Measurements from ENCODE around the gene S1PR2. TPM values are rescaled to one million over a fixed set of nuclear protein-coding genes. Genes with fewer than 3 reads are reported as not detected.

S1PR2 gene
- total and polyA plus RNA-seq, 4 donors: 1.2 to 4.8 (median 3.3) TPM

DNA sequence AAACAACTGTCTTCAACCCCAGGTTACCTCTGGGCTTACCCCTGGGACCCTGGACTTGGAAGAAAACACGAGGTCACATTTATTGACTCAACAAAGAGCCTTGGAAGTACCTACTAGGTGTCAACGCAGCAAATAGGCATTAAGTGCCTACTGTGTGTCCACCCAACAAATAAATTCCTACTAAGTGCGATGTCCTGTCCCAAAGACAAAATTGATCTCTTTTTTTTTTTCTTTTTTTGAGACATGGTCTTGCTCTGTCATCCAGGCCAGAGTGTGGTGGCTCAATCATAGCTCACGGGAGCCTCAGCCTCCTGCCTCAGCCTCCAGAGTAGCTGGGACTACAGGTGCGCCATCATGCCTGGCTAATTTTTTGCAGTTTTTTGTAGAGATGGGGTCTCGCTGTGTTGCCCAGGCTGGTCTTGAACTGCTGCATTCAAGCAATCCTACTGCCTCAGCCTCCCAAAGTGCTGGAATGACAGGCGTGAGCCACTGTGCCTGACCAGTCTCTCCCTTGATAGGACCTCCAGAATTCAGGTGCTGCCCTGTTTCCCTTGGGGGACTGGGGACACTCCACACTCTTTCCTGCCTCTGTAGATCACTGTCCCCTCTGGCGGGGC lies 589 bp upstream of the S1PR2 start:
- TF ChIP-seq RXRA (IDR thresholded peaks at IDR 0.05): peak in 1 of 2 donors; percentile 53
- TF ChIP-seq, protein P1, sequence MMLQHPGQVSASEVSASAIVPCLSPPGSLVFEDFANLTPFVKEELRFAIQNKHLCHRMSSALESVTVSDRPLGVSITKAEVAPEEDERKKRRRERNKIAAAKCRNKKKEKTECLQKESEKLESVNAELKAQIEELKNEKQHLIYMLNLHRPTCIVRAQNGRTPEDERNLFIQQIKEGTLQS (IDR thresholded peaks at IDR 0.05): no peak
- no peak for DNase-seq (ENCODE audit: low spot score)
- Histone ChIP-seq H3K9me3 (ENCODE audit: control insufficient read depth in 4 of 4, low read length in 3 of 4) (no peaks in the 10 kb centered on the region), H3K4me1 (ENCODE audit: control insufficient read depth in 4 of 4, insufficient read depth in 4 of 4, low read length in 3 of 4) (peaks cover 0 to 22% (median 11%) of the 10 kb centered on the region in 4 donors), H3K27ac (ENCODE audit: low read depth in 1 of 2, low read length in 2 of 2) (peak overlapping the region; percentile 76 to 86), H3K27me3 (ENCODE audit: control insufficient read depth in 4 of 4, insufficient read depth in 4 of 4, low read length in 3 of 4) (no peaks in the 10 kb centered on the region), H3K4me3 (ENCODE audit: low read depth in 1 of 3, low read length in 3 of 3) (peak overlapping the region in 1 of 3 donors; percentile 95), H3K9ac (ENCODE audit: low read depth in 1 of 2, low read length in 2 of 2) (no peak overlapping the region), H3K36me3 (ENCODE audit: control insufficient read depth in 4 of 4, insufficient read depth in 3 of 4, low read depth in 1 of 4, low read length in 3 of 4) (no peaks in the 10 kb centered on the region)
- WGBS: 78% methylated on average over 8 of the region's 8 CpGs

DNA sequence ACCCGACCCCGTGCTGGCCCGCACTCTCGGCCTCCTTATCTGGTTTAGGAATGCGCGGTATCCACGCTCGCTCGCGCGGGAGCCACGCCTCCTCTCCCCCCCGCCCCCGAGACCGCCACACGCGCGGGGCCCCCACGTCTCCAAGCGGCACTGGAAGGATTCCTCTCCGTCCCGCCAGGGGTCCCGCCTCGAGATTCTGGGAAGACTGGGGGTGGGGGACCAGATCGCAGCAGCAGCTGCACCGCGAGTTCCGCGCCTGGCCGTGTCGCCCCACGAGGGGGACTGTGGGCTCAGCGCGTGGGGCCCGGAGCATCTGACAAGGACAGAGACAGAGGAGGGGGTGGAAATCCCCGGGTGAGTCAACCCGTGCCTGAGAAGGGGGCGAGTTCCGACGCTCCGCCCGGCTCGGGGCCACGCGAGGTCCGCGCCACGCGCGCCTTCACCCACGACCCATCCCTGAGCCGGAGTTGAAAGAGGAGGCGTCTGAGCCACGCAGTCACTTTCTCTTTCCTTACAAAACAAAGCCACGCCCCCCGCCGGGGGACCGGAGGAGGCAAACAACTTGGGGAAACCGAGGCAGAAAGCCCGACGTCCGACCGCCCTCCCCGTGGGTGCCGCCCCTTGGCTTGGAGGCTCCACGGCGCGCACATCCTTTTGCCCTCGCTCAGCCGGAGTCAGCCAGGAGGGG lies 814 bp downstream of the S1PR2 start:
- H3K9ac ChIP-seq (ENCODE audit: low read depth in 1 of 2, low read length in 2 of 2): peak overlapping the region; percentile 47 to 60
- 4% methylated on average over 70 of the region's 70 CpGs for WGBS
- no peak for DNase-seq (ENCODE audit: low spot score)
- no peaks in the 10 kb centered on the region for H3K9me3 ChIP-seq (ENCODE audit: control insufficient read depth in 4 of 4, low read length in 3 of 4)
- H3K36me3 ChIP-seq (ENCODE audit: control insufficient read depth in 4 of 4, insufficient read depth in 3 of 4, low read depth in 1 of 4, low read length in 3 of 4): no peaks in the 10 kb centered on the region
- peak overlapping the region; percentile 44 to 95 (median 83) for H3K4me3 ChIP-seq (ENCODE audit: low read depth in 1 of 3, low read length in 3 of 3)
- peak overlapping the region; percentile 76 to 86 for H3K27ac ChIP-seq (ENCODE audit: low read depth in 1 of 2, low read length in 2 of 2)
- no peak for TF ChIP-seq RXRA (IDR thresholded peaks at IDR 0.05)
- TF ChIP-seq FOXA2 (IDR thresholded peaks at IDR 0.05): no peak
- TF ChIP-seq, protein P2, sequence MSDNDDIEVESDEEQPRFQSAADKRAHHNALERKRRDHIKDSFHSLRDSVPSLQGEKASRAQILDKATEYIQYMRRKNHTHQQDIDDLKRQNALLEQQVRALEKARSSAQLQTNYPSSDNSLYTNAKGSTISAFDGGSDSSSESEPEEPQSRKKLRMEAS (IDR thresholded peaks at IDR 0.05): no peak
- no peak for TF ChIP-seq YY1 (IDR thresholded peaks at IDR 0.05)
- no peaks in the 10 kb centered on the region for H3K27me3 ChIP-seq (ENCODE audit: control insufficient read depth in 4 of 4, insufficient read depth in 4 of 4, low read length in 3 of 4)
- H3K4me1 ChIP-seq (ENCODE audit: control insufficient read depth in 4 of 4, insufficient read depth in 4 of 4, low read length in 3 of 4): peaks cover 0 to 18% (median 8%) of the 10 kb centered on the region in 4 donors

DNA sequence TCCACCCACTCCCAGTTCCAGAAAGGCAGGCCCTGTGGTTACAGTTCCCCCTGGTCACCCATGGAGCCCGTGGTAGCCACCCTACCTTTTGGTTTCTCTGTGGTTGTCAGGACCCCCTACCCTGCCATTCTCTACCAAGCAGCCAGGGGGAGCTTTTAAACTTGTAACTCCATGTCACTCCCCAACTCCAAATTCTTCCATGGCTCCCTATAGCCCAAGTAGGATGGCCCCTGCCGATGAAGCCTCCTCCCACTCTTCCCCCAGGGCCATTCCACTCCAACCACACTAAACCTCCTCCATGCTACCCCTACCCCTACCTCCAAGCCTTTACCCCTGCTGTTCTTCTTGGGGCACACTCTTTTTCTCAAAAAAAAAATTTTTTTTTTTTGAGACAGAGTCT lies 2.2 kb downstream of the S1PR2 start:
- Histone ChIP-seq H3K27ac (ENCODE audit: low read depth in 1 of 2, low read length in 2 of 2) (no peak overlapping the region), H3K36me3 (ENCODE audit: control insufficient read depth in 4 of 4, insufficient read depth in 3 of 4, low read depth in 1 of 4, low read length in 3 of 4) (peaks cover 0 to 2% (median 0%) of the 10 kb centered on the region in 4 donors), H3K9me3 (ENCODE audit: control insufficient read depth in 4 of 4, low read length in 3 of 4) (no peaks in the 10 kb centered on the region), H3K4me1 (ENCODE audit: control insufficient read depth in 4 of 4, insufficient read depth in 4 of 4, low read length in 3 of 4) (peaks cover 0 to 15% (median 8%) of the 10 kb centered on the region in 4 donors), H3K9ac (ENCODE audit: low read depth in 1 of 2, low read length in 2 of 2) (peak overlapping the region in 1 of 2 donors; percentile 8), H3K27me3 (ENCODE audit: control insufficient read depth in 4 of 4, insufficient read depth in 4 of 4, low read length in 3 of 4) (no peaks in the 10 kb centered on the region), H3K4me3 (ENCODE audit: low read depth in 1 of 3, low read length in 3 of 3) (no peak overlapping the region)
- TF ChIP-seq RAD21 (IDR thresholded peaks at IDR 0.05) (peak; percentile 45 to 77), HNF4G (IDR thresholded peaks at IDR 0.05) (no peak), TAF1 (conservative IDR thresholded peaks at IDR 0.05) (no peak), FOXA2 (IDR thresholded peaks at IDR 0.05) (no peak), JUND (IDR thresholded peaks at IDR 0.05) (no peak), RXRA (IDR thresholded peaks at IDR 0.05) (no peak), HNF4A (conservative IDR thresholded peaks at IDR 0.05) (no peak), YY1 (IDR thresholded peaks at IDR 0.05) (no peak)
- TF ChIP-seq, protein P3, sequence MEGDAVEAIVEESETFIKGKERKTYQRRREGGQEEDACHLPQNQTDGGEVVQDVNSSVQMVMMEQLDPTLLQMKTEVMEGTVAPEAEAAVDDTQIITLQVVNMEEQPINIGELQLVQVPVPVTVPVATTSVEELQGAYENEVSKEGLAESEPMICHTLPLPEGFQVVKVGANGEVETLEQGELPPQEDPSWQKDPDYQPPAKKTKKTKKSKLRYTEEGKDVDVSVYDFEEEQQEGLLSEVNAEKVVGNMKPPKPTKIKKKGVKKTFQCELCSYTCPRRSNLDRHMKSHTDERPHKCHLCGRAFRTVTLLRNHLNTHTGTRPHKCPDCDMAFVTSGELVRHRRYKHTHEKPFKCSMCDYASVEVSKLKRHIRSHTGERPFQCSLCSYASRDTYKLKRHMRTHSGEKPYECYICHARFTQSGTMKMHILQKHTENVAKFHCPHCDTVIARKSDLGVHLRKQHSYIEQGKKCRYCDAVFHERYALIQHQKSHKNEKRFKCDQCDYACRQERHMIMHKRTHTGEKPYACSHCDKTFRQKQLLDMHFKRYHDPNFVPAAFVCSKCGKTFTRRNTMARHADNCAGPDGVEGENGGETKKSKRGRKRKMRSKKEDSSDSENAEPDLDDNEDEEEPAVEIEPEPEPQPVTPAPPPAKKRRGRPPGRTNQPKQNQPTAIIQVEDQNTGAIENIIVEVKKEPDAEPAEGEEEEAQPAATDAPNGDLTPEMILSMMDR (IDR thresholded peaks at IDR 0.05; ENCODE audit: low read depth, low read length, missing input control): peak; percentile 48
- DNase-seq (ENCODE audit: low spot score): no peak
- WGBS: 58% methylated on average over 2 of the region's 2 CpGs
